HCT116 (cell line): Measurements from ENCODE around the gene ARHGAP29. TPM values are rescaled to one million over a fixed set of nuclear protein-coding genes. Genes with fewer than 3 reads are reported as not detected.

ENCODE experiments used
- ATAC-seq: fragments of 200-7000 bp; cut with Tn5 transposase; 2 replicates; pipeline ENCODE4 v1.9.1; 2020; ENCODE audit warnings: mild to moderate bottlenecking, moderate library complexity
- BruUV-seq: library from RNA; stranded (reverse); fragments of 400-500 nt; replicated peaks from 2 replicates; lab custom pipeline; 2021; lab: Mats Ljungman, UMichigan
- CTCF ChIA-PET: fragments of 300-600 bp; sonication (Branson Sonifier 250); formaldehyde crosslinking; loops from one replicate; lab custom pipeline; 2021; ENCODE audit warnings: antibody characterized with exemption; lab: Charles Lee
- POLR2A ChIA-PET: fragments of 300-600, 350-600 bp; sonication (Branson Sonifier 250); formaldehyde crosslinking; loops from one replicate; lab custom pipeline; 2021; ENCODE audit warnings: antibody characterized with exemption; lab: Charles Lee
- RAD21 ChIA-PET, 2 experiments: fragments of 300-600 bp; sonication (Branson Sonifier 250); formaldehyde crosslinking; loops; one replicate each; lab custom pipeline; 2023; ENCODE audit warnings: low total read pairs in 2 of 2; ENCODE audit not compliant: uncharacterized antibody in 2 of 2, unreplicated experiment in 2 of 2, low non-redundant PET in 1 of 2; lab: Charles Lee
- DNase-seq: peaks from one replicate; pipeline ENCODE4 v3.0.0-alpha.2; 2010; ENCODE audit warnings: low read depth, low spot score
- H2AFZ ChIP-seq: fragments of 200-600 bp; shearing (Covaris generic), sonication (generic); 2 replicates; pipeline ENCODE4 v1.6.1; 2017; ENCODE audit warnings: low read depth, mixed run types, mixed read lengths, antibody characterized with exemption, low read length; ENCODE audit not compliant: poor library complexity, severe bottlenecking
- H3K27ac ChIP-seq: 2 replicates; pipeline ENCODE4 v1.5.1; 2012; ENCODE audit warnings: low read depth, low read length
- H3K27me3 ChIP-seq: fragments of 200-600 bp; sonication (generic); 2 replicates; pipeline ENCODE4 v1.6.1; 2016; ENCODE audit warnings: mixed run types, low read length, mixed read lengths; ENCODE audit not compliant: insufficient read depth
- H3K36me3 ChIP-seq, 2 experiments: fragments of 200-500 bp in 1 of 2; fragments of 200-600 bp in 1 of 2; sonication (Bioruptor generic) in 1 of 2; sonication (generic) in 1 of 2; 2 replicates each; pipeline versions ENCODE4 v1.5.1 to v1.6.1; 2014 to 2016; ENCODE audit warnings: low read length in 2 of 2, inconsistent platforms in 1 of 2, mixed read lengths in 1 of 2, mixed run types in 1 of 2; ENCODE audit not compliant: insufficient read depth in 2 of 2, control insufficient read depth in 1 of 2
- H3K4me1 ChIP-seq, 2 experiments: fragments of 200-600 bp in 1 of 2; sonication (generic) in 1 of 2; 2 replicates each; pipeline versions ENCODE4 v1.5.1 to v1.6.1; 2012 to 2017; ENCODE audit warnings: low read length in 2 of 2, inconsistent platforms in 1 of 2, mild to moderate bottlenecking in 1 of 2, mixed read lengths in 1 of 2, mixed run types in 1 of 2, moderate library complexity in 1 of 2; ENCODE audit not compliant: insufficient read depth in 2 of 2, control insufficient read depth in 1 of 2
- H3K4me2 ChIP-seq: fragments of 200-600 bp; sonication (generic); 2 replicates; pipeline ENCODE4 v1.6.1; 2017; ENCODE audit warnings: mixed run types, low read length, mixed read lengths
- H3K4me3 ChIP-seq, 2 experiments: fragments of 200-600 bp in 1 of 2; sonication (generic) in 1 of 2; replicated peaks in 1 of 2; 2 replicates each; pipeline ENCODE4 v1.5.1; 2011 to 2016; ENCODE audit warnings: low read length in 2 of 2, control low read depth in 1 of 2, low read depth in 1 of 2, mild to moderate bottlenecking in 1 of 2, mixed read lengths in 1 of 2, mixed run types in 1 of 2
- H3K79me2 ChIP-seq: fragments of 200-600 bp; sonication (generic); 2 replicates; pipeline ENCODE4 v1.6.1; 2017; ENCODE audit warnings: mild to moderate bottlenecking, mixed run types, low read length, moderate library complexity, mixed read lengths; ENCODE audit not compliant: insufficient read depth
- H3K9ac ChIP-seq: fragments of 200-600 bp; sonication (generic); 2 replicates; pipeline ENCODE4 v1.6.1; 2016; ENCODE audit warnings: low read length, mixed read lengths
- H3K9me2 ChIP-seq: fragments of 200-600 bp; sonication (generic), shearing (Covaris generic); 2 replicates; pipeline ENCODE4 v1.6.1; 2017; ENCODE audit warnings: mixed run types, mild to moderate bottlenecking, moderate library complexity; ENCODE audit not compliant: insufficient read depth
- H3K9me3 ChIP-seq, 2 experiments: fragments of 200-500 bp in 1 of 2; fragments of 200-600 bp in 1 of 2; sonication (Bioruptor generic) in 1 of 2; sonication (generic) in 1 of 2; 2 replicates each; pipeline ENCODE4 v1.6.1; 2014 to 2017; ENCODE audit warnings: low read length in 2 of 2, mixed read lengths in 2 of 2, inconsistent platforms in 1 of 2, low read depth in 1 of 2, mild to moderate bottlenecking in 1 of 2, mixed run types in 1 of 2, moderate library complexity in 1 of 2; ENCODE audit not compliant: control insufficient read depth in 1 of 2, insufficient read depth in 1 of 2
- H4K20me1 ChIP-seq: fragments of 200-600 bp; sonication (generic), shearing (Covaris generic); 2 replicates; pipeline ENCODE4 v1.6.1; 2017; ENCODE audit warnings: mixed run types, mild to moderate bottlenecking, moderate library complexity; ENCODE audit not compliant: insufficient read depth
- CBX3 ChIP-seq: IDR thresholded peaks from 2 replicates; pipeline ENCODE4 v1.6.1; 2012; ENCODE audit warnings: low read depth
- ELF1 ChIP-seq: IDR thresholded peaks from 2 replicates; pipeline ENCODE4 v1.6.1; 2012; ENCODE audit warnings: low read depth, borderline replicate concordance
- REST ChIP-seq: IDR thresholded peaks from 2 replicates; pipeline ENCODE4 v1.6.1; 2012; ENCODE audit warnings: low read depth
- intact Hi-C: fragments of 100-400 bp; cut with micrococcal nuclease; formaldehyde crosslinking; loops from 2 replicates; pipeline ENCODE4 v1.10.0; 2022
- total RNA-seq: library from RNA; stranded (reverse); gene quantifications from one replicate; pipeline ENCODE4 v1.2.1, GENCODE V29; 2021; ENCODE audit not compliant: unreplicated experiment

The ARHGAP29 gene
- total RNA-seq, 1 experiment from 2014 or later: 128 TPM

- Histone ChIP-seq H3K79me2 (no peaks in the 10 kb centered on the region), H3K9me3 (no peaks in the 10 kb centered on the region), H3K4me1 (peaks cover 29 to 73% of the 10 kb centered on the region in 2 experiments), H4K20me1 (no peaks in the 10 kb centered on the region)
- intact Hi-C loops: no loop called here
- ChIA-PET RAD21 (no interaction called here), CTCF (no interaction called here)
- TF ChIP-seq ELF1 (no peak), CBX3 (0 out of 2 replicates have a peak, but pooled peaks have one; percentile 10), REST (no peak)
- TF ChIP-seq, all 23 proteins: peak for 1
- Histone ChIP-seq H3K4me3 (no peak overlapping the region), H3K27ac (no peak overlapping the region), H3K9ac (no peak overlapping the region), H2AFZ (peak overlapping the region; percentile 33), H3K9me2 (no peaks in the 10 kb centered on the region; the same call in 1 of the 2 replicates), H3K4me2 (0 out of 2 replicates have a peak overlapping the region, but pooled peaks have one; percentile 6), H3K36me3 (no peaks in the 10 kb centered on the region), H3K27me3 (no peaks in the 10 kb centered on the region)
- no TSS peak for BruUV-seq
- no peak for ATAC-seq
- DNase-seq: no peak
- POLR2A ChIA-PET: interaction anchor here (0.6 to 2.4 kb wide), 5 partner anchors 17 to 72 kb away, joined by 5 to 11 read pairs (median 6); partner anchors contain the start of gene ARHGAP29
These were observed 16.9 kb upstream of the ARHGAP29 start for GRCh38 chr1:94254073-94254810.
